ENCODE measurements around the gene SCD5. TPM values are rescaled to one million over a fixed set of nuclear protein-coding genes. Genes with fewer than 3 reads are reported as not detected.

Gene SCD5
- total and polyA plus RNA-seq, 2 donors (not counting 3 experiments of a cell fraction or from before 2014, with no cell fraction given): 38.4 to 38.5 TPM

DNA sequence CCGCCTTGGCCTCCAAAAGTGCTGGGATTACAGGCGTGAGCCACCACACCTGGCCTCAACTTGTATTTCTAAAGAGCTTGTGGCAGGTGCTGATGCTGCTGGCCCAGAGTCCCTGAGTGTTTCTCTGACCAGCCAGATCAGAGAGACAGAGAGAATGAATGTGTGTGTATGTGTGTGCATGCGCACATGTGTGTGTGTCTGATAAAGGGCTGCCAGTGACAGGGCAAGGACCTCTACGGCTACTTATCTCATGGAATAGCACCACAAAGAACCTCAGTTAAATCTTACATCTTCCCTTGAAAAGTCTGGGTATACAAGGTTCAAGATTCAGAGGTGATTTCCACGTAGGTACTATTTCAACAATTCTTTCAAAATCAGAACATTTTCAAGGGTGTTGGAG, 86.0 kb downstream of the SCD5 start:
- Histone ChIP-seq H3K4me1 (ENCODE audit: control insufficient read depth, extremely low read depth, insufficient read depth, low read length) (peaks cover 20% of the 10 kb centered on the region), H3K27ac (ENCODE audit: insufficient read depth, low read depth, low read length) (no peak overlapping the region), H3K4me2 (ENCODE audit: insufficient read depth, low read length) (no peak overlapping the region), H3K36me3 (ENCODE audit: control insufficient read depth in 2 of 2, extremely low read depth in 1 of 2, insufficient read depth in 2 of 2, low read length in 2 of 2) (no peaks in the 10 kb centered on the region), H3K27me3 (ENCODE audit: control insufficient read depth in 2 of 2, insufficient read depth in 2 of 2, low read length in 2 of 2) (no peaks in the 10 kb centered on the region), H3K4me3 (replicated peaks in 1 of 3; ENCODE audit: insufficient read depth in 1 of 3, low read depth in 1 of 3, low read length in 3 of 3) (no peak overlapping the region), H3K9ac (replicated peaks; ENCODE audit: extremely low read depth, insufficient read depth, low read length) (no peak overlapping the region), H3K9me1 (replicated peaks; ENCODE audit: control insufficient read depth, extremely low read depth, insufficient read depth, low read length) (no peaks in the 10 kb centered on the region), H3K9me3 (replicated peaks; ENCODE audit: control insufficient read depth, insufficient read depth, low read length) (no peaks in the 10 kb centered on the region), H3K79me2 (ENCODE audit: control insufficient read depth, insufficient read depth, low read length) (peaks cover 2% of the 10 kb centered on the region), H4K20me1 (replicated peaks; ENCODE audit: control insufficient read depth, extremely low read depth, insufficient read depth, low read length) (no peaks in the 10 kb centered on the region), H2AFZ (ENCODE audit: low read depth, low read length) (no peak overlapping the region)
- TF ChIP-seq JUN (IDR thresholded peaks at IDR 0.05; ENCODE audit: borderline replicate concordance, insufficient read depth, insufficient read length, low read depth): no peak
- TF ChIP-seq FOS (IDR thresholded peaks at IDR 0.05; ENCODE audit: borderline replicate concordance, insufficient read depth, low read length): no peak
- no peak for TF ChIP-seq MYC (IDR thresholded peaks at IDR 0.05; ENCODE audit: low read depth, low read length)
- TF ChIP-seq, protein P1, sequence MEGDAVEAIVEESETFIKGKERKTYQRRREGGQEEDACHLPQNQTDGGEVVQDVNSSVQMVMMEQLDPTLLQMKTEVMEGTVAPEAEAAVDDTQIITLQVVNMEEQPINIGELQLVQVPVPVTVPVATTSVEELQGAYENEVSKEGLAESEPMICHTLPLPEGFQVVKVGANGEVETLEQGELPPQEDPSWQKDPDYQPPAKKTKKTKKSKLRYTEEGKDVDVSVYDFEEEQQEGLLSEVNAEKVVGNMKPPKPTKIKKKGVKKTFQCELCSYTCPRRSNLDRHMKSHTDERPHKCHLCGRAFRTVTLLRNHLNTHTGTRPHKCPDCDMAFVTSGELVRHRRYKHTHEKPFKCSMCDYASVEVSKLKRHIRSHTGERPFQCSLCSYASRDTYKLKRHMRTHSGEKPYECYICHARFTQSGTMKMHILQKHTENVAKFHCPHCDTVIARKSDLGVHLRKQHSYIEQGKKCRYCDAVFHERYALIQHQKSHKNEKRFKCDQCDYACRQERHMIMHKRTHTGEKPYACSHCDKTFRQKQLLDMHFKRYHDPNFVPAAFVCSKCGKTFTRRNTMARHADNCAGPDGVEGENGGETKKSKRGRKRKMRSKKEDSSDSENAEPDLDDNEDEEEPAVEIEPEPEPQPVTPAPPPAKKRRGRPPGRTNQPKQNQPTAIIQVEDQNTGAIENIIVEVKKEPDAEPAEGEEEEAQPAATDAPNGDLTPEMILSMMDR (IDR thresholded peaks at IDR 0.05; ENCODE audit: extremely low read depth in 1 of 2, insufficient read depth in 1 of 2, low read depth in 1 of 2, low read length in 2 of 2): no peak
- dilution Hi-C loops (cut with MboI; ENCODE audit: extremely low pct_ligation_motif_present, low sequenced_read_pairs) (no loop called here), intact Hi-C loops (cut with micrococcal nuclease) (no loop called here)
- BruUV-seq (replicated peaks): no TSS peak
- CTCF ChIA-PET: interaction anchor here (1.1 to 1.7 kb wide), 4 partner anchors 13 to 26 kb away, joined by 3 to 6 read pairs (median 5); no protein-coding TSS in a partner anchor
- DNase-seq (ENCODE audit: low read depth, low spot score) (no peak), FAIRE-seq (no peak)
- POLR2A ChIA-PET: no interaction called here

DNA sequence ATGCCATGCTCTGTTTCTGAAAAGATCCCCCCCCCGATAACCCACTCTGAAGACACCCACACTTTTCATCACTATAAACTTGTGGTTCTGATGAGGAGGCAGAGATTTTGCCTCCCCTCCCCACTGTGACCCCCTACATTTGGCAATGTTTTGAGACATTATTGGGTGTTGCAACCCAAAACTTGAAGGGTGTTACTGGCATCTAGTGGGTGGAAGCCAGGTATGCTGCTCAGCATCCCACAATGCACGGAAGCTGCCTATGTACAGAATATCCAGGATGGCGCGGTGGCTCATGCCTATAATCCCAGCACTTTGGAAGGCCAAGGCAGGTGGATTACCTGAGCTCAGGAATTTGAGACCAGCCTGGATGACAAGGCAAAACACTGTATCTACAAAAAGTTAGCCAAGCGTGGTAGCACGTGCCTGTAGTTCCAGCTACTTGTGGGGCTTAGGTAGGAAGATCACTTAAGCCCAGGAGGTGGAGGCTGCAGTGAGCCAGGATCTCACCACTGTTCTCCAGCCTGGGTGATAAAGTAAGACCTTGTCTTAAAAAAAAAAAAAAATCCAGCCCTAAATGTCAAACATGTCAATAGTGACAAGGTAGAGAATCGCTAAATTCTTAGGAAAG, 87.3 kb downstream of the SCD5 start:
- no peak for FAIRE-seq
- CTCF ChIA-PET: interaction anchor here (1.7 to 3.9 kb wide), 2 partner anchors 10 to 28 kb away, joined by 6 to 15 read pairs; no protein-coding TSS in a partner anchor

More for the DNA sequence above, 87.3 kb downstream of the SCD5 start:
- no TSS peak for BruUV-seq (replicated peaks)
- Histone ChIP-seq H3K4me3 (replicated peaks in 1 of 3; ENCODE audit: insufficient read depth in 1 of 3, low read depth in 1 of 3, low read length in 3 of 3) (no peak overlapping the region), H3K4me1 (ENCODE audit: control insufficient read depth, extremely low read depth, insufficient read depth, low read length) (peaks cover 20% of the 10 kb centered on the region), H3K9me1 (replicated peaks; ENCODE audit: control insufficient read depth, extremely low read depth, insufficient read depth, low read length) (no peaks in the 10 kb centered on the region), H3K9ac (replicated peaks; ENCODE audit: extremely low read depth, insufficient read depth, low read length) (no peak overlapping the region), H3K79me2 (ENCODE audit: control insufficient read depth, insufficient read depth, low read length) (peaks cover 2% of the 10 kb centered on the region), H3K4me2 (ENCODE audit: insufficient read depth, low read length) (no peak overlapping the region), H3K9me3 (replicated peaks; ENCODE audit: control insufficient read depth, insufficient read depth, low read length) (no peaks in the 10 kb centered on the region), H3K27me3 (ENCODE audit: control insufficient read depth in 2 of 2, insufficient read depth in 2 of 2, low read length in 2 of 2) (no peaks in the 10 kb centered on the region), H4K20me1 (replicated peaks; ENCODE audit: control insufficient read depth, extremely low read depth, insufficient read depth, low read length) (no peaks in the 10 kb centered on the region), H3K36me3 (ENCODE audit: control insufficient read depth in 2 of 2, extremely low read depth in 1 of 2, insufficient read depth in 2 of 2, low read length in 2 of 2) (no peaks in the 10 kb centered on the region), H2AFZ (ENCODE audit: low read depth, low read length) (no peak overlapping the region), H3K27ac (ENCODE audit: insufficient read depth, low read depth, low read length) (no peak overlapping the region)
- TF ChIP-seq GATA2 (IDR thresholded peaks at IDR 0.05; ENCODE audit: insufficient read depth, insufficient read length, low read depth, low read length) (no peak), MYC (IDR thresholded peaks at IDR 0.05; ENCODE audit: low read depth, low read length) (no peak), JUN (IDR thresholded peaks at IDR 0.05; ENCODE audit: borderline replicate concordance, insufficient read depth, insufficient read length, low read depth) (no peak), POLR2A (IDR thresholded peaks at IDR 0.05; ENCODE audit: low read depth, low read length) (no peak), POLR2AphosphoS5 (IDR thresholded peaks at IDR 0.05; ENCODE audit: insufficient read depth, low read depth, low read length) (no peak), FOS (IDR thresholded peaks at IDR 0.05; ENCODE audit: borderline replicate concordance, insufficient read depth, low read length) (no peak), EZH2 (IDR thresholded peaks at IDR 0.05; ENCODE audit: borderline replicate concordance, low read depth, low read length, severe bottlenecking) (no peak)
- TF ChIP-seq, protein P2, sequence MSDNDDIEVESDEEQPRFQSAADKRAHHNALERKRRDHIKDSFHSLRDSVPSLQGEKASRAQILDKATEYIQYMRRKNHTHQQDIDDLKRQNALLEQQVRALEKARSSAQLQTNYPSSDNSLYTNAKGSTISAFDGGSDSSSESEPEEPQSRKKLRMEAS (IDR thresholded peaks at IDR 0.05; ENCODE audit: insufficient read depth, insufficient read length): no peak
- TF ChIP-seq, protein P1 (IDR thresholded peaks at IDR 0.05; ENCODE audit: extremely low read depth in 1 of 2, insufficient read depth in 1 of 2, low read depth in 1 of 2, low read length in 2 of 2): no peak
- intact Hi-C loops (cut with micrococcal nuclease) (no loop called here), dilution Hi-C loops (cut with MboI; ENCODE audit: extremely low pct_ligation_motif_present, low sequenced_read_pairs) (no loop called here)
- DNase-seq (ENCODE audit: low read depth, low spot score): no peak
- POLR2A ChIA-PET: no interaction called here

Data from endothelial cell of umbilical vein (primary cell).